Mesenteric fat pad (tissue), 1 donor: ENCODE measurements around the gene NMU. TPM values are rescaled to one million over a fixed set of nuclear protein-coding genes. Genes with fewer than 3 reads are reported as not detected.
"Not testable (repeated sequence)": the region's sequence is repeated elsewhere in the genome, so short reads cannot be mapped to it uniquely, and the experiment has no call there.

ENCODE experiments used
- DNase-seq: peaks from one replicate; pipeline ENCODE4 v3.0.0-alpha.2; 2020; ENCODE audit warnings: low spot score
- long read RNA-seq: library from polyadenylated mRNA; unstranded; transcript quantifications from one replicate; pipeline ENCODE4 v2.0.0, GENCODE V29; 2020
- total RNA-seq: library from RNA; stranded (reverse); fragmentation: NEBNext Ultra II Directional; extraction: Animal tissue kit (Norgen Biotek cat#: 25700); gene quantifications from one replicate; pipeline ENCODE4 v1.2.1, GENCODE V29; 2021
- donor health status: DM: yes; HTN: yes; CAD: no.

The NMU gene, protein sequence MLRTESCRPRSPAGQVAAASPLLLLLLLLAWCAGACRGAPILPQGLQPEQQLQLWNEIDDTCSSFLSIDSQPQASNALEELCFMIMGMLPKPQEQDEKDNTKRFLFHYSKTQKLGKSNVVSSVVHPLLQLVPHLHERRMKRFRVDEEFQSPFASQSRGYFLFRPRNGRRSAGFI
- total RNA-seq: not detected
- long read RNA-seq: 0 reads

DNA sequence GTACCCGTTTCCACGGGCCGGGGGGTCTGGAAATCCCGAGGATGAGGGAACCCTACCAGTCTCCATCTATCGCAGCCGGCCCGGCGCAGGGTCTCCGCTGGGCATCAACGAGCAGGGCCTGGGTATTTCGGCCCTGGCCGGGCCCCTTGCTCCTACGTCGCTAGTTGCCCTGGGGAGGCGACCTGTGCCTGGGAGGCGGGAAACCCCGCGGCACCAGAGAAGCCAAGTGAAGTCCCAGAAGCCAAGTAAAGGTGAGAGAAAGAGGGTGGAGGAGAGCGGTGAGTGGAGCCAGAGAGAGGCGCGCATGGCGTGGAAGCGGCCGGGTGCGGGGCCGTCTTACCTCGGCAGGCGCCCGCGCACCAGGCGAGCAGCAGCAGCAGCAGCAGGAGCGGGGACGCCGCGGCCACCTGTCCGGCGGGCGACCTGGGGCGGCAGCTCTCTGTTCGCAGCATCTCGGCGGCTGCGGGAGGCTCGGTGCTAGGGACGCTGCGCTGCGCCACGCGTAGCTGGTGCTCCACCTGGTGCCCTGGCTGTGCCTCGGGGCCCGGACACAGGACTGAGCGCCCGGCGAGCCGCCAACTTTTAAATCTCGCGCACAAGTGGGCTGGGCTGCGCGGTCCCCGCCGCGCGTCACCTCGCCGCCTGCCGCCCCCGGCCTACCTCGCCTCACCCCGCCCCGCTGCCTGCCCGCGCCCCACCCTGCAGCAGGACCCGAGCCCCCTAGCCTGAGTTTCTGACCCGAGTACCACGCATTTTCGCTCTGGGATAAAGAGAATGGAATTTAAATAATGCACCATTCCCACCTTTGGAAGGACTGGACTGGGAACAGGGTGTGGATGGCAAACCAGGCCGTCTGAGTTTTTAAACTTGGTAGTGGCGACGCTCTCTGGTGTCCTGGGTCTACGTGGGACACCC is at the start of gene NMU:
TSS of gene NMU (minus strand) at position 558 of the 915 bp plus-strand sequence. CDS start at position 452, 106 bp downstream.
- DNase-seq: peak; percentile 88

- no peak for DNase-seq
Measured at GRCh38 chr4:55684276-55684675, 48.2 kb upstream of the NMU start.

DNA sequence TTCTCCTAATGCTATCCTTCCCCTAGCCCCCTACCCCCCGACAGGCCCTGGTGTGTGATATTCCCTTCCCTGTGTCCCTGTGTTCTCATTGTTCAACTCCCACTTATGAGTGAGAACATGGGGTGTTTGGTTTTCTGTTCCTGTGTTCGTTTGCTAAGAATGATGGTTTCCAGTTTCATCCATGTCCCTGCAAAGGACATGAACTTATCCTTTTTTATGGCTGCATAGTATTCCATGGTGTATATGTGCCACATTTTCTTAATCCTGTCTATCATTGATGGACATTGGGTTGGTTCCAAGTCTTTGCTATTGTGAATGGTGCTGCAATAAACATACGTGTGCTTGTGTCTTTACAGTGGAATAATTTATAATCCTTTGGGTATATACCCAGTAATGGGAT is 46.7 kb upstream of the NMU start:
- DNase-seq: not testable (repeated sequence)

- no peak for DNase-seq
Measured at GRCh38 chr4:55682295-55682694, 46.2 kb upstream of the NMU start.

DNA sequence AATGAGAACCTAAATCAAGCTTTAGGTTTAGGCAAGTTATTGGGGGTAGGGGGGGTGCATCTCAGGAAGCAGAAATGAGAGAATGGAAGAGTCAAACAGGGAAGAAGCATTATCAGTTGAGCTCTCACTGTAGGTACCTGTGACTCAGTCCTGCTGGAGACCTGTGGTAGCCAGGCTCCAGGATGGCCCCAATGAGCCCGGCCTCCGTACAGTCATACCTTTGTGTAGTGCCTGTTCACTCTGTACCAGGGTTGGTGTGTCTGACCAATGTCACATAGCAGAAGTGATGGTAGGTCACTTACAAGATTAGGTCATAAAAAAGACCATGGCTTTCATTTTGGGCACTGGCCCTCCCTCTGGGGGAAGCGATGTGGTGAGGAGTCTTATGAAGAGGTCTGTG is 45.3 kb upstream of the NMU start:
- DNase-seq: no peak

DNA sequence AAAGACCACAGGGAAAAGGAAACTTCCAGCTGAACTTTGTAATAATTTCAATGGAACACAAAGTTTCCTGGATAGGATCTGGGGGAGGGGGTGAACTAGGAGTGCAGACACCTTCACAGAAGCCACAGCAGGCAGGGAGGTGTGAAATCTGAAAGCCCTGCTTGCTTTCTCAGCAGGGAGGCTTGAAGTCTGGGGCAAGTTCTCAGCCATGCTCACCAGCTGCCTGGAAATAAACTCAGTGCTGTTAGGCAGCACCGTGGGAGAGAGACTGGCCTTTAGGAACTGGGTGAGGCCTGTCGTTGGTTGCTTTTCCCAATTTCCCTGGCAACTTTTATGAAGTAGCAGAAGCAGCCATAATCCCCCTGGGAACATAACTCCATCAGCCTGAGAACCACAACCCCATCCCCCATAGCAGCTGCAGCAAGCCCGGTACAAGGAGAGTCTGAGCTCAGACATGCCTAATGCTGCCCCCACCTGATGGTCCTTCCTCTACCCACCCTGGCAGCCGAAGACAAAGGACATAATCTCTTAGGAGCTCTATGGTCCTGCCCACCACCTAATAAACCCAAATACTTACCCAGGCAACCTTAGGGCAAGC is 39.2 kb upstream of the NMU start:
- DNase-seq: no peak

DNA sequence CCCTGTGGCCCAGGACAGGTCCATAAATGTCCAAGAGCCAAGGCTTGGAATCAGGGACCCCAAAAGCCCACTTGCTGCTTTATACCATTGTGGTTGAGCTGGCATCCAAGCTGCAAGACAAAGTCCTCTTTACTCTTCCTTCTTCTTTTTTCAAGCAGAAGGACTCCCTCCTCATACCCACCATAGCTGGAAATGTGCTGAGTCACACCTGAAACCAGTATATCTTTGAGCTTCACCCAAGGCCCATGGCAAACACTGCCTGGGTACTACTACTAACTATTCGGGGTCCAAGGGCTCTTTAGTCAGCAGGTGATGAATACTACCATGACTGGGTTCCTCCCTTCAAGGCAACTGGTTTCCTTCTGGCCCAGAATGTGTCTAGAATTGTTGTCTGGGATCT is 37.3 kb upstream of the NMU start:
- no peak for DNase-seq

DNA sequence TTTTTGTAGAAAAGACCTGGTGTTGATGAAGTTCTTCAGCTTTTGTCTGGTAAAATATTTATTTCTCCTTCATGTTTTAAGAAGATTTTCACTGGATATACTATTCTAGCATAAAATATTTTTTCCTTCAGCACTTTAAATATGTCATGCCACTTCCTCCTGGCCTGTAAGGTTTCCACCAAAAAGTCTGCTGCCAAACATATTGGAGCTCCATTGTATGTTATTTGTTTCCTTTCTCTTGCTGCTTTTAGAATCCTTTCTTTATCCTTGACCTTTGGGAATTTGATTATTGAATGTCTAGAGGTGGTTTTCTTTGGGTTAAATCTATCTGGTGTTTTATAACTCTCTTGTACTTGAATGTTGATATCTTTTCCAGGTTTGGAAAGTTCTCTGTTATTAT is 35.6 kb upstream of the NMU start:
- no peak for DNase-seq

- no peak for DNase-seq
Measured at GRCh38 chr4:55670695-55671094, 34.6 kb upstream of the NMU start.

DNA sequence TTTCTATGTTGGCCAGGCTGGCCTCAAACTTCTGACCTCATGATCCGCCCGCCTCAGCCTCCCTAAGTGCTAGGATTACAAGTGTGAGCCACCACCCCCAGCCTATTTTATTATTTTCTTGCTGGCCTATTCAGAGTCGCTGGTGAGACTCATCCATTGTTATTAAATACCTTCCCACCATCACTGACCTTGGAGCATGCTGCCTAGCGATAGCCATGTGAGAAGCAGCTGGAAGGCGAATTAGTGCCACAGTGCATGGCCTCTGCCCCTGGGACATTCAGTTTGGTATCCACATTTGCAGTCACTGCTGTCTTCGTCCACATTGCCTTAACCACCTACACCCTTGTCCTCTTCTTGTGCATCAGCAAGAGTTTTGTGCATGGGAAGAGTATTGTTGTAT is 32.4 kb upstream of the NMU start:
- DNase-seq: no peak

DNA sequence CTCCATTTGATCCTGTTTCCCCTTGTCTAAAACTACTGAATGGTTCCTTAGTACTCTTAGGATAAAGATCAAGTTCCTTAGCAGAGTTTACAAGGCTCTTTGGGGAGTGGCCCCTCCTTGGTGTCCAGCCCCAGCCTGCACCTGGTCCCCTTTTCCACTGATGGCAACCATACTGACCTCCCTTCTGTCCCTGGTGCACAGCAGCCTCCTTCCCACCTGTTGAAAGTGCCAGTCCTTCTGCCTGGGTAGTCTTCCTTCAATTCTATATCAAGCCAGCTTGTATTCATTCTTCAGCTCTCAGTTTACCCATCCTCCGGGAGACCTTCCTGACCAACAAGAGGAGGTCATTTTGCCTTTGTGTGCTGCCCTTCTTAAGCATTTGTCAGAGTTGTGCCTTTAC is 30.4 kb upstream of the NMU start:
- DNase-seq: no peak

- DNase-seq: no peak
Measured at GRCh38 chr4:55663145-55663544, 27.0 kb upstream of the NMU start.

GRCh38 chr4:55661398-55662056 is 25.4 kb upstream of the NMU start:
- no peak for DNase-seq

DNA sequence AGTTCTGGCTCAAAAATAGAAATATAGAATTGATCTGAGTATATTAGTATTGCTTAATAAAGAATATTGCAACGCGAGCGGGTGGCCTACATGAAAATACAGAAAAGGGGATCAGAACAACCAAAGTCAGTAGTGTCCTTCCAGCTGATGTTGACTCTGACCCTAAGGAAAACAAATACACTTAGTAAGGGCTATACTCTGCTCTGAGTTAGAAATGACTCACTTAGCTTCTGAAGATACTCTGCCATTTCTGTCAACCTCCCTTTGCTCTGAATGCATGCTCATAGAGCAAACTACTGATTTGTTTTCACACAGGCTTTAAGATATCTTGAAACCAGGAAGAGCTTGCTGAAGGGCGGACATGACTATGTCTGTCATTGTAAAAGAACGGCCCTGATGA is 22.6 kb upstream of the NMU start:
- no peak for DNase-seq

DNA sequence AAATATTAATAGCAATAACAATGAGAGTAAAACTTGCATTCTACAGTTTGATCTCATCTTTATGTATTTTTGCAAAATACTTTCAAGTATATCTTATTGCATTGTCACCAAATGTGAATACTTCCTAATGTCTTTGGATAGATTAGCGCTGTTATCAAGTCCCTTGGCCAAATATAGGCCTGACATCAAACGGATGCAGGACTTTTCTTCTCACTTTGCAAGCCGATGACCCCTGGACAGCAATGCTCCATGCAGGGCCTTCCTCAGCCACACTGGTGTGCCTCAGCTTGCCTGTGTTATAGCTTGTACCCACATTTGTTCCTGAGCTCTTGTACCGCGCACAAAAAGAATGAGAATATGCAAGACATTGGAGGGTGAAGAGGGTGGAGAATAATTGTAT is 18.0 kb upstream of the NMU start:
- no peak for DNase-seq

DNA sequence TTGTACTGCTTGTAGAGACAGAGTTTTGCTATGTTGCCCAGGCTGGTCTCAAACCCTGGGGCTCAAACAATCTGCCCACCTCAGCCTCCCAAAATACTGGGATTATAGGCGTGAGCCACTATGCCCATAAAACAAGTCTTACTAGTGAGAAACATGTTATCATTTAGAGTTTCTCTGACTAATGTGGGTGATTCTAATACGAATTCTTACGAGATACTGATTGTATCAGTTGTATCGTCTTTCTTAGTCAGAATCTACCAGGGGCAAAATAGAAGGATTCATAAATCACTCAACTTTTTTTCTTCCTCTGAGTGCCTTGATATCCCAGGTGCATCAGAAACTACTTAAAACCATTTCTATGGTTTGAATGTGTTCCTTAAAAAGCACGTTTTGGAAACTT is 14.4 kb upstream of the NMU start:
- no peak for DNase-seq

- no peak for DNase-seq
Measured at GRCh38 chr4:55637272-55637820, 1.2 kb upstream of the NMU start.

DNA sequence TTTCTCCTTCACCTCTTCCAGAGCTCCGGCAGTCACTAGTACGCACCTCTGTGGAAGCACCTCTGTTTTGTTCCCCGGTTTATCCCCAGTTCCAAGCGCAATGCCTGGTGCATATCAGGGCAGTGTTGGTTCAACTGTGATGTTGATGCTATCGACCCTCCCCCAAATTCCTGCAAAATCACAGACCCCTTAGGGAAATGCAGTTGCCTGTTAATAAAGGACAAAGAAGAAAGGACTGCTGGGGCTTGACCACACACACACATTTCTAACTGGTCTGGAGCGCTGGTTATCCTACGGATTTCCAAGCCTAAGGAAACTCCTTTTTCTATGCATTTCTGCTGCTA is 530 bp upstream of the NMU start:
- DNase-seq: no peak

GRCh38 chr4:55635282-55635681 is 816 bp downstream of the NMU start:
- no peak for DNase-seq

GRCh38 chr4:55634417-55635128 is 1.5 kb downstream of the NMU start:
- no peak for DNase-seq

GRCh38 chr4:55633903-55634302 is 2.2 kb downstream of the NMU start:
- no peak for DNase-seq
